ENCODE data around the gene OSBPL2.
A peak's percentile ranks its signal among the peaks of the same experiment; 100 is the strongest.

Gene OSBPL2

DNA sequence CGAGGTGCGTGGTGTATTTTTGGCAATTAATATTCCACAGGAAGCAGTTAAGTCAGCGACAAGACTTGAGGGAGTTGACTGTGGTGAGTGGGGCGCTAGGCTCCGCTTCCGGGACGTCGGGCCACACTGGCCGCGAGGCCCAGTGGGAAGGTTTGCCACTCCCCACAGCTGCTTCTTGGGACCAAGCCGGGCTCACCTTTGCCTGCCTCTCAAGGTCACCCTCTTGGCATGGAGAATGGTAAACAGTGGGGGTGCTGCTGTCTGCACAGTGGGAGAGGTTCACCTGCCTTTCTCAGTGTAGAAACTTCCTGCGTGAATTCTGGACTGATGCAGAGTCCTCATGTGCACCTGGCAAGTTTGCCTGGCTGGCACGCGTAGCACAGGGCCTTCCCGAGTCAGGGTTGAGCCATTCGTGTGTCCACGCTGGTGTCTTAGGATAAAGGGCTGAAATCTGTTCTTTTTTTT, 6.4 kb downstream of the OSBPL2 start:
- Mint-ChIP-seq H3K4me3 (no peak overlapping the region), H3K27ac (peak overlapping the region; percentile 8), H3K9me3 (no peaks in the 10 kb centered on the region), H3K4me1 (peaks cover 61% of the 10 kb centered on the region), H3K27me3 (no peaks in the 10 kb centered on the region), H3K36me3 (peaks cover 6% of the 10 kb centered on the region)
- no peak for ATAC-seq

DNA sequence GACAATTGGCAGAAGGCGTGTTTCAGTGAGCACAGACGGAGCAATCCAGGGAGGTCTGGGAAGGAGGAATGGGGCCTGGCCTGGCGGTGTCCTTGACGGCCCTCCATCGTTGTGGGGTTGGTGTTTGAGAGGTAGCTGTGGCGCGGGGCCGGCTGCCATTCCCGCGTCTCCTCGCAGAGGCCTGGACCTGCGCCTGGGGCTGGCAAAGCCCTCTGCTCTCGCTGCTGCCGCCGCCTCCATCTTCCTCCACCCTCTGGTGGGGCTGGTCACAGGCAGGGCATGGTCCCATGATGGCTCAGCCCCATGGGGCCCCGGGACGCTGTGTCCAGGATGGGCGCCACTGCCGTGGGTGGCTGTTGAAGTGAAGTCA, 7.6 kb downstream of the OSBPL2 start:
- Mint-ChIP-seq H3K27ac (no peak overlapping the region), H3K4me3 (no peak overlapping the region), H3K36me3 (peaks cover 6% of the 10 kb centered on the region), H3K27me3 (no peaks in the 10 kb centered on the region), H3K4me1 (peaks cover 59% of the 10 kb centered on the region), H3K9me3 (no peaks in the 10 kb centered on the region)
- ATAC-seq = no peak

DNA sequence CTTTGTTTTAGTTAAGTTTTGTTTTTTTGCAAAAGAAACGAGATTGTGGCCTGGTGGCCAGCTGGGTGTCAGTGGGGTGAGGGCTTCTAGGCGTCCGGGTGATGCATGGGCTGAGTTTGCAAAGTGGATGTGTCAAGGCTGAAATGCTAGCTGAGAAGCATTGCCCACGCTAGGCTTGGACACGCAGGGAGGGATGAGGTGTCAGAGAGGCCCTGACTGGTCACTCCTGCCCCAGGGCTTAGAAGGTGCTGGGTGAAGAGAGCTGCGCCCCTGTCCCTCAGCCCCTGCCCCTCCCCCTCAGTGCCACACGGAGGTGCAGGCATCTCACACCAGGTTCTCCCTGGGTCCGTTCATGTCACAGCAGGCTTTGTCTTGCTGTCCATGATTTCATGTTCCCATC, 8.1 kb downstream of the OSBPL2 start:
- no peaks in the 10 kb centered on the region for H3K27me3 Mint-ChIP-seq
- H3K4me3 Mint-ChIP-seq = no peak overlapping the region
- H3K4me1 Mint-ChIP-seq = peaks cover 56% of the 10 kb centered on the region
- no peak overlapping the region for H3K27ac Mint-ChIP-seq
- H3K36me3 Mint-ChIP-seq = peaks cover 6% of the 10 kb centered on the region
- no peak for ATAC-seq
- no peaks in the 10 kb centered on the region for H3K9me3 Mint-ChIP-seq

DNA sequence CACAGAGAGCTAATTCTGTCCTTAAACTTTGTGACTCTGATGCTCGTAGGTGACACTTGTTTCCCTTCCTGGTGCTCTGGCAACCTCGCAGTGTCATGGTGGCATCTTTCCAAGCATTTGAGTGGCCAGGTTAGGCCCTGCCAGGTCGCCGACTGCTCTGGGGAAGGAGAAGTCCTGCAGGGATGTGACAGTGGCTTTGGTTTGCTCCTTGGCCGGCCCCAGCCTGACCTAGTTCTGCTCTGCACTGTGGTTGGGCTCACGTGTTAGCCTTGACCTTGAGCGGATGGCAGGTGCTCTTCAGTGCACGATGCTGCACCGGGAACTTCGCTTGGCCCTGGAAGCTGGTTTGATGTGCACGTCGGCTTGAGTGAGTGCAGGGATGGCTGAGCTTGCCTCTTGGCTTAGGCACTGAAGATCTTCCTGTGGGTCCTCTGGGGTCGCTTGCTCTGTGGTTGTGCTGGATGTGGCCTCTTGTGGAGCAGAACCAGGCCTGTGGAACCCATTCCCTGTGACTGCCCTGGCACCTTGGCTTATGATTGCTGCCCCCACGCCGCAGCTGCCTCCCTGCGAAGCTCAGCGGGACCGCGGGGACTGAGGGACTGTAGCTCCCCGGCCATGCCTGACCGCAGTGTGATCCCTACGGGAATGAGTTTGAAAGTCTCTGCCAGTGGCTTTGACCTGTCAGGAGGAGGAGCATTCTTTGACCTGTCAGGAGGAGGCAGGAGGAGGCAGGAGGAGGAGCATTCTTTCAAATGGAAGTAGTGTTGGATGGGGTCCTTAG, 8.7 kb downstream of the OSBPL2 start:
- Mint-ChIP-seq H3K36me3 (peaks cover 6% of the 10 kb centered on the region), H3K4me3 (no peak overlapping the region), H3K4me1 (peaks cover 49% of the 10 kb centered on the region), H3K27ac (no peak overlapping the region), H3K9me3 (no peaks in the 10 kb centered on the region), H3K27me3 (no peaks in the 10 kb centered on the region)
- ATAC-seq = no peak

DNA sequence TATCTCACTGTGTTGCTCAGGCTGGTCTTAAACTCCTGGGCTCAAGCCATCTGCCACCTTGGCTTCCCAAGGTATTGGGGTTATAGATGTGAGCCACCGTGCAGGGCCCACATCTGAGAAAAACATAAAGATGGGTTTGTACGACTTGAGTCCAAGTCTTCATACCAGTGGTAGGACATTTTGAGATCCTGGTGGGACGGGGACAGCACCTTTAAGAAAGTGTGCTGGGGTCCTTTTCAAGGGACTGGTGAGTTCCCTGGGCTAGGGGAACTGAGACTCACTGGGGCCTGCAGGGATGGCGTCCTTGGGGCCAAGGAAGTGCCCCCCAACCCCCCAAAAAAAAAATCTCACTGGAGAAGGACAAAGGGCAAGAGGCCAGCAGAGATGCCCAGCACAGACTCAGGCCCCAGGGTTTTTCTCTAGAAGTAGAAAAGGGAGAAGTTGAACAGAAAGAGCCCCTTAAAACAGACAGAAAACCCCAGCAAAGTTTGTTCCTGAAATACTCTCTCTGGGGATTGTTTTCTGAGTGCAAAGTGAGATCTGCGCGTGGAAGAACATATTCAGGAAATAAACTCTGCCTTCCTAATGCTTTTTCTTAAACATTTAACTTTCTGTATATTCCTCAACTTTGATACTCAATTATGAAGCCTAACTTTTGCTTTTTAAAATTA, 10.7 kb downstream of the OSBPL2 start:
- ATAC-seq = peak; percentile 66

DNA sequence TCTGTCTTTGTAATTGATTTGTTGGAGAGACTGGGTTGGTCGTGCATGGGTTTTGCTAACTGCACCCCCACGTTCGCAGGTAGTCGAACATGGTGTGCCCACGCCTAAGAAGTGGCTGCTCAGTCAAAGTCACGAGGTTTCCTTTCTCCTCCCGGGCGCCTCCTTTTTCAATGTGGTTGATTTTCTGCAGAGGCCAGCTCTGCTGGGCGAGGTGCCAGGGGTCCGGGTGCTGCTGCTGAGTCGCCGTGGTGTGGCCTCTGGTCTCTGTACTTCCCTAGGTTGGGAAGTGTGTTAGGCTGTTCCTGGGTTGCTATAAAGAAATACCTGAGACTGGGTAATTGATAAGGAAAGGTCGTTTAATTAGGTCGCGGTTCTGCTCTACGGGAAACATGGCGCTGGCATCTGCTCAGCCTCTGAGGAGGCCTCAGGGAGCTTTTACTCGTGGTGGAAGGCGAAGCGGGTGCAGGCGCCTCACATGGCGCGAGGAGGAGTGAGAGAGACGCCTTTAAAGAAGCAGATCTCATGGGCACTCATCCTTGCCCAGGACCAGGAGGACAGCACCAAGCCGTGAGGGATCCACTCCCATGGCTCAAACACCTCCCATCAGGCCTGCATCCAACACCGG, 14.1 kb downstream of the OSBPL2 start:
- no peak overlapping the region for H3K4me3 Mint-ChIP-seq
- no peak for ATAC-seq
- H3K9me3 Mint-ChIP-seq = no peaks in the 10 kb centered on the region
- H3K36me3 Mint-ChIP-seq = peaks cover 10% of the 10 kb centered on the region
- H3K4me1 Mint-ChIP-seq = peaks cover 34% of the 10 kb centered on the region
- no peak overlapping the region for H3K27ac Mint-ChIP-seq
- H3K27me3 Mint-ChIP-seq = no peaks in the 10 kb centered on the region

More for the DNA sequence above, 10.7 kb downstream of the OSBPL2 start:
- Mint-ChIP-seq H3K4me1 (peaks cover 47% of the 10 kb centered on the region), H3K4me3 (no peak overlapping the region), H3K9me3 (no peaks in the 10 kb centered on the region), H3K27me3 (no peaks in the 10 kb centered on the region), H3K27ac (peak overlapping the region; percentile 78), H3K36me3 (no peaks in the 10 kb centered on the region)

DNA sequence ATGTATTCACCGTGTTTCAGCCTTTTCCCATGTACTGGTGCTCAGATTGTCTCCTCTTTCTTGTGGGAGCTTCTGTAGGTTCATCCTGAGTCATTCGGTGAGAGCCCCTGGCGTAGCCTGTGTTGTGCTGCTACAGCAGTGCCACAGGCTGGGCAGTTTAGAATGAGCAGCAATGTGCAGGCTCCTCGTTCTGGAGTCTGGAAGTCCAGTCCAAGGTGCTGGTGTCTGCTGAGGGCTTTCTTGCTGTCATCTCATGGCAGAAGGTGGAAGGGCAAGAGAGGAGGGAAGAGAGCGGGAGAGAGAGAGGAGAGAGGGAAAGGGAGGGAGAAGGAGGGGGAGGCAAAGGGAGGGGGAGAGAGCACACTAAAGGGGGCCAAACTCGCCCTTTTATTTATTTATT, 15.1 kb downstream of the OSBPL2 start:
- Mint-ChIP-seq H3K36me3 (peaks cover 15% of the 10 kb centered on the region), H3K9me3 (no peaks in the 10 kb centered on the region), H3K4me1 (peaks cover 34% of the 10 kb centered on the region), H3K4me3 (no peak overlapping the region), H3K27ac (no peak overlapping the region), H3K27me3 (no peaks in the 10 kb centered on the region)
- no peak for ATAC-seq

DNA sequence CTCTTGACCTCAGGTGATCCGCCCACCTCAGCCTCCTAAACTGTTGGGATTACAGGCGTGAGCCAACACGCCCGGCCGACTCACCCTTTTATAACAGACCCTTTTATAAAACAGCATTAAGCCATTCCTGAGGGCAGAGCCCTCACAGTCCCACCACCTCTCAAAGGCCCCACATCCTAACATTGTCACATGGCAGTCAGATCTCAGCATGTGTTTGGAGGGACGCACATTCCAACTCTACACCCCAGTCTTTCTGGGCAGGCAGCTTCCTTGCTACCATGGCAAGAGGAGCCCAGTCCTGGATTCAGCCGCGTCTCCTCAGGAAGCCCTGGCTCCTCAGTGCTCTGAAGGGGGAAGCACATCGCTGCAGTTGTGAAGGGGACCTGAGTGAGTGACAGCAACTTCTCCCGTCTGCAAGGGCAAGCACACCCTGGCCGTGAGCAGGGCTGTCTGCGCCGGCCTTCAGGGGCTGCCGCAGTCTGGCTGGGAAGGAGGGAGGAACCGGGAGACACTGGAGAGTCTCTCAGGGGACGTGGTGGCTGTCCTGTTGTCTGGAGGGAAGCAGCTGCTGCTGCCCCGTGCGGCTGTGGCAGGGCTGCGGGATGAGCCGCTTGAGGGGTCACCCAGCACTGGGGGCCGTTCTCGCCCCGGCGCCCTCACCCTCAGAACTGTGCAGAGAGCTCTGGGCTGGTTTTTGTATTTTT, 15.9 kb downstream of the OSBPL2 start:
- peak overlapping the region; percentile 59 for H3K27ac Mint-ChIP-seq
- H3K4me3 Mint-ChIP-seq = no peak overlapping the region
- ATAC-seq = no peak
- peaks cover 28% of the 10 kb centered on the region for H3K4me1 Mint-ChIP-seq
- H3K36me3 Mint-ChIP-seq = peaks cover 18% of the 10 kb centered on the region
- no peaks in the 10 kb centered on the region for H3K9me3 Mint-ChIP-seq
- no peaks in the 10 kb centered on the region for H3K27me3 Mint-ChIP-seq

DNA sequence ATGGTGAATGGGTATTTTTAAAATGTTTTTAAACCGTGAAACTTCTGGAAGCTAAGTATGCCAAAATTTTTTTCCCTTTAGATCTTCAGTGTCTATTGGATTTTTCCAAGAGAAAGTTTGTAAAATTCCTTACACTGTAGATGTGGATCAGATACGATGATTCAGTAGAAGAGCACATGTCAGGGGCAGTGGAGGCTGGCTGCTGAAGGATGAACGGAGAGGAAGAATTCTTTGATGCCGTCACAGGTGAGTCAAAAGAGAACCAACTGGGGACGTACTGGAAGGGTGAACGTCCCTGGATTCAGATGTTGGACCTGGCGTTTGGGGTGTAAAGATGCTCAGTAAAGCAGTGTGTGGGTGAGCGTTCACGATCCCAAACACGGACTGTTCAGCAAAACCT, 17.7 kb downstream of the OSBPL2 start:
- Mint-ChIP-seq H3K4me1 (peaks cover 16% of the 10 kb centered on the region), H3K27ac (no peak overlapping the region), H3K36me3 (peaks cover 34% of the 10 kb centered on the region), H3K27me3 (no peaks in the 10 kb centered on the region), H3K9me3 (no peaks in the 10 kb centered on the region), H3K4me3 (no peak overlapping the region)
- ATAC-seq = no peak

DNA sequence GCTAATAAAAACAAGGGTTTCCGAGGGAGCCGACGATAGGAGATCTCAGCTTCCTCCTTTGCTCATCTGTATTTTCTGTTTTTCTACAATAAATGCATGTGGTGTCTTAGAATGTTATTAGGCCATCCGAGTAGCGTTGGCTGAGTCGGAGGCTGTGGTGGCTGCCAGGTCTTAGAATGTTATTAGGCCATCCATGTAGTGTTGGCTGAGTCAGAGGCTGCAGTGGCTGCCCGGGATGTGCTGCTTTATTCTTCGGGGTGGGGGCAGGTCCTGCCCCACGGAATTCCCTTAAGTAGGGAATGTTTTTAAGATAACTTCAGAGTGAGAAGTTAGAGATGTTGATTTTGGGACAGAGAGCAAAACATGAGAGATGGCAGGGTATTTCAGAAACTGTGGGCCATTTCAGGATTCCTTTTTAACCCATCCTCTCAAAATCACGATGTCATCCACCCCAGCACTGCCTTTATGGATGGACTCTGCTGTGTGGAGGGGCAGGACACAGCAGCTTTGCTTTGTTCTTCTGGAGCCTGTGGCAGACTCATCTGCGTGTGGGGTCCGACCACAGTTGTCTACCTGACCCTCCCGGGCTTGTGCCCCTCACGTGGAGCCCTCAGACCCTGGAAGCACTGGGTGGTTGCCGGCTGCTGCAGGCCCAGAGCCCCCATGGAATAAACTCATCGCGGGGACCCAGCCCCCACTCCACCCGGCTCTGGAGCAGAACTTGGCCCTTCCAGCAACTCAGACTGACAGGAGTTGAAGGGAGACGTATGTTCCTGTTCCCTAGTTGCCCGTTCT, 20.4 kb downstream of the OSBPL2 start:
- peaks cover 11% of the 10 kb centered on the region for H3K4me1 Mint-ChIP-seq
- no peak overlapping the region for H3K4me3 Mint-ChIP-seq
- H3K36me3 Mint-ChIP-seq = peaks cover 53% of the 10 kb centered on the region
- no peaks in the 10 kb centered on the region for H3K9me3 Mint-ChIP-seq
- no peak overlapping the region for H3K27ac Mint-ChIP-seq
- no peak for ATAC-seq
- H3K27me3 Mint-ChIP-seq = no peaks in the 10 kb centered on the region

DNA sequence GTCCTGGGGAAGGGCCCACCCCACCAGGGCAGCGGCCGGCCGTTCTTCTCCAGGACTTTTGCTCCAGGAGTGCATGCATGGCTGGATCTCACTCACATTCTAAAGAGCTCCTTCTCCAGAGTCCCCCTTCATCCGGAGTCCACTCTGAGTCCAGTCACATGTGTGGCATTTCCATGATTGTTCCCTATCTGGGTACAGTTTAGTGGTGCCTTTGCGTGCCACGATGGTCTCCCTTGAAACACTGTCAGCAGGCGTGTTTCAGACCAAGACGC, 20.9 kb downstream of the OSBPL2 start:
- Mint-ChIP-seq H3K9me3 (no peaks in the 10 kb centered on the region), H3K4me3 (no peak overlapping the region), H3K4me1 (peaks cover 8% of the 10 kb centered on the region), H3K36me3 (peaks cover 59% of the 10 kb centered on the region), H3K27me3 (no peaks in the 10 kb centered on the region), H3K27ac (no peak overlapping the region)
- ATAC-seq = no peak

DNA sequence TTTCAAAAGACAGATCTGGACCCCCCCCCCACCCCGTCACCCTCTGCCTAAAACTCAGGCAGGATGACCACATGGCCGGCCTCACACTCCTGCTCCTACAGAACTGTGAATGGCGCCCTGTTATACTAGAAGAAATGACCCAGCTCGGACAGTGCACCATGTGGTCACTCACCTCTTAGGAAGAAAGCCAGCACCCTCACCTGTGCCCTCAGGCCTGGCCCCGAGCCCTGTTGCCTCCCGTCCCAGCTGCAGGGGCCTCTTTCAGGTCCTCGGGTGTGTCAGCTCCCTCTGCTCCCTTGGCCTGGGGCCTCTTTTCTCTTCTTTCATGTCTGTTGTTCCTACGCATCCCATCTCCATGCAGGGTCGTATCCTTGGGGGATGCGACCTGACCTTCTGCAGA, 23.7 kb downstream of the OSBPL2 start:
- Mint-ChIP-seq H3K4me3 (no peak overlapping the region), H3K9me3 (no peaks in the 10 kb centered on the region), H3K4me1 (no peaks in the 10 kb centered on the region), H3K36me3 (peaks cover 77% of the 10 kb centered on the region), H3K27ac (no peak overlapping the region), H3K27me3 (no peaks in the 10 kb centered on the region)
- ATAC-seq = no peak

DNA sequence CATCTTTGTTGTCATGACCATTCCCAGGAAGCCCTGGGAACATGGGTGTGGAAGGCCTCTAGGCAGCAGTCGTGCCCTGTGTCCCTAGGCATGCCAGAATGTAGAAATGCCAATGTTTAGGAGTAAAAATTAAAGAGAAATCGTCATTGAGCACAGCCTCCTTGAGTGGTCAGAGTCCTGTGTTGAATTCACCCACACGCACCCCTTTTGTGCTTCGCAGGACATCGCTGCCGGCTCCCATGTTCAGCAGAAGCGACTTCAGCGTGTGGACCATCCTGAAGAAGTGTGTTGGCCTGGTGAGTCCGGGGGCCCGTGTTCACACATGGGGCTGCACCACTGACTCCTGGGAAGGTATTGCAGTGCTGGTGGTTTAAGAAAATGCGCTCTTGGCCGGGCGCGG, 25.1 kb downstream of the OSBPL2 start:
- Mint-ChIP-seq H3K36me3 (peaks cover 76% of the 10 kb centered on the region), H3K27ac (no peak overlapping the region), H3K27me3 (no peaks in the 10 kb centered on the region), H3K4me3 (no peak overlapping the region), H3K9me3 (no peaks in the 10 kb centered on the region), H3K4me1 (no peaks in the 10 kb centered on the region)
- no peak for ATAC-seq

DNA sequence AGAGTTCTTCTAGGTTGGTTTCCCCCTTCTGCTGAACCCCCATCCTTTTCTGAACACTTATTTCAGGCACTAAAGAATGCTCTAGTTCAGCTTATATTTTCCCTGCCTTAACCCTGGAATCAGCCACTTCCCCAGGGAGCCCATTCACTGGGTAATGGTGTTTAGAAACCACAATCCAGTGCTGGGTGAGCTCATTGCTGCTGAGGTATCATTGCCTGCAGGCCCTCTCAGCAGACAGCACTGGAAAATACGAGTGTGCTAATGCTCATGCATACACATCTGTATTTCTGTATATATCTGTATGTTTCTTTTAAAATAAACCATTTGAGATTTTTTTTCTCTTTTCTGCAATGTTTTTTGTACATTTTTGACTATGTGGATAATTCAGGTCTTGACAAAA, 27.0 kb downstream of the OSBPL2 start:
- no peak for ATAC-seq
- Mint-ChIP-seq H3K27ac (no peak overlapping the region), H3K4me3 (no peak overlapping the region), H3K27me3 (no peaks in the 10 kb centered on the region), H3K4me1 (no peaks in the 10 kb centered on the region), H3K9me3 (no peaks in the 10 kb centered on the region), H3K36me3 (peaks cover 71% of the 10 kb centered on the region)

DNA sequence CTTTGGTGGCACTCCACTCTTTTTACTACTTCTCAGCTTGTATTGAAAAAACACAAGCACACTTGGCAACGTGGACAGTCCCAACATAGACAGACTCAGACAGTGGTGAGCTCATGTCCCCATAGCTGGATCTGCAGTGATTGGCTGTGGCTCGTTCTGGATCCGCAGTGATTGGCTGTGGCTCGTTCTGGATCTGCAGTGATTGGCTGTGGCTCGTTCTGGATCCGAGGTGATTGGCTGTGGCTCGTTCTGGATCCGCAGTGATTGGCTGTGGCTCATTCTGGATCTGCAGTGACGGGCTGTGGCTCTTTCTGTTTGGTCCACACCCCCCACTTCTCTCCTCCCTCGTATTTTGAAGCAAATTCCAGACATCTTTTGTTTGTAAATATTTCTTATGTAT, 28.0 kb downstream of the OSBPL2 start:
- no peak for ATAC-seq
- H3K4me3 Mint-ChIP-seq = no peak overlapping the region
- peaks cover 72% of the 10 kb centered on the region for H3K36me3 Mint-ChIP-seq
- no peaks in the 10 kb centered on the region for H3K9me3 Mint-ChIP-seq
- H3K27me3 Mint-ChIP-seq = no peaks in the 10 kb centered on the region
- no peak overlapping the region for H3K27ac Mint-ChIP-seq
- H3K4me1 Mint-ChIP-seq = no peaks in the 10 kb centered on the region
